Measurements from ENCODE around the gene FOXE3. TPM values are rescaled to one million over a fixed set of nuclear protein-coding genes. Genes with fewer than 3 reads are reported as not detected.

The FOXE3 gene
- total RNA-seq, 1 experiment from 2014 or later, result 0.15 TPM

- Histone ChIP-seq H4K8ac (replicated peaks; ENCODE audit: insufficient read length, low read depth, low read length) (no peak overlapping the region), H3K23me2 (ENCODE audit: insufficient read length, low read depth, low read length, poor library complexity, severe bottlenecking) (peaks cover 13% of the 10 kb centered on the region), H3K23ac (ENCODE audit: insufficient read length, low read depth, low read length) (no peak overlapping the region), H3T11ph (ENCODE audit: low read length) (no peak overlapping the region), H3K4me1 (ENCODE audit: insufficient read depth, low read length) (peaks cover 6% of the 10 kb centered on the region; the same call in 1 of the 2 replicates), H4K20me1 (ENCODE audit: control insufficient read depth, insufficient read depth, insufficient read length) (no peaks in the 10 kb centered on the region), H3K9ac (ENCODE audit: extremely low read depth, insufficient read length, low read length) (no peak overlapping the region), H3K18ac (ENCODE audit: insufficient read length, low read depth, low read length) (no peak overlapping the region), H2AK5ac (ENCODE audit: insufficient read length, low read length) (no peak overlapping the region), H2BK120ac (ENCODE audit: low read depth, low read length, poor library complexity, severe bottlenecking) (no peak overlapping the region), H2BK15ac (ENCODE audit: low read depth, low read length) (no peak overlapping the region), H2BK20ac (ENCODE audit: low read depth, low read length, poor library complexity, severe bottlenecking) (no peak overlapping the region), H3K56ac (ENCODE audit: insufficient read length, low read depth, low read length) (no peak overlapping the region), H2BK5ac (ENCODE audit: insufficient read length, low read length) (no peak overlapping the region), H2AFZ (ENCODE audit: low read length) (no peak overlapping the region), H3K27me3 (ENCODE audit: insufficient read depth, low read length) (peaks cover 96% of the 10 kb centered on the region), H3K79me1 (ENCODE audit: insufficient read depth, low read depth, low read length, poor library complexity, severe bottlenecking) (no peaks in the 10 kb centered on the region), H4K5ac (ENCODE audit: insufficient read length, low read depth, low read length) (no peak overlapping the region), H2BK12ac (ENCODE audit: insufficient read length, low read depth, low read length) (no peak overlapping the region), H3K4ac (ENCODE audit: low read depth, low read length) (no peak overlapping the region), H3K9me3 (ENCODE audit: control insufficient read depth, low read depth, low read length) (no peaks in the 10 kb centered on the region), H3K27ac (ENCODE audit: insufficient read length, low read depth, low read length) (no peak overlapping the region), H3K4me2 (ENCODE audit: insufficient read depth, insufficient read length, low read length) (no peak overlapping the region), H3K14ac (ENCODE audit: insufficient read depth, low read length) (no peak overlapping the region), H3K79me2 (ENCODE audit: insufficient read depth, low read length) (no peaks in the 10 kb centered on the region), H4K91ac (ENCODE audit: insufficient read length, low read depth, low read length) (no peak overlapping the region)
- Mint-ChIP-seq H3K27ac (no peak overlapping the region), H3K4me3 (peak overlapping the region; percentile 34 to 69; a peak in 3 of 5 replicates), H3K4me1 (peaks cover 39 to 40% of the 10 kb centered on the region in 2 experiments), H3K36me3 (ENCODE audit: insufficient read depth in 1 of 3, low read depth in 3 of 3) (no peaks in the 10 kb centered on the region; a peak in 2 of 7 replicates), H3K27me3 (ENCODE audit: low read depth) (no peaks in the 10 kb centered on the region), H3K9me3 (peaks cover 0 to 10% of the 10 kb centered on the region in 2 experiments; a peak in 2 of 5 replicates)
- DNase-seq, result no peak
- WGBS (ENCODE audit: extremely low coverage, insufficient read length, low lambda C conversion rate), result no CpG with 5 or more reads among the region's 25 CpGs
- TF ChIP-seq CTCF (conservative IDR thresholded peaks at IDR 0.05), result no peak
Observed at GRCh38 chr1:47445823-47446550, 29.9 kb downstream of the FOXE3 start.
